Measurements from ENCODE around the gene ST14. TPM values are rescaled to one million over a fixed set of nuclear protein-coding genes. Genes with fewer than 3 reads are reported as not detected.
"Not testable (repeated sequence)": the region's sequence is repeated elsewhere in the genome, so short reads cannot be mapped to it uniquely, and the experiment has no call there.

Gene ST14
- total RNA-seq, 1 experiment from 2014 or later: 33.9 TPM

GRCh38 chr11:130244848-130245247, 85.3 kb downstream of the ST14 start:
- ATAC-seq (no peak), DNase-seq (ENCODE audit: low spot score) (no peak)
- no peaks in the 10 kb centered on the region for H3K27me3 Mint-ChIP-seq (ENCODE audit: low read depth)
- POLR2A ChIA-PET: no interaction called here
- no peak overlapping the region for H3K4me3 Mint-ChIP-seq
- peaks cover 3% of the 10 kb centered on the region for H3K36me3 Mint-ChIP-seq
- peaks cover 23% of the 10 kb centered on the region for H3K4me1 Mint-ChIP-seq
- no peaks in the 10 kb centered on the region for H3K9me3 Mint-ChIP-seq
- CTCF ChIA-PET: no interaction called here
- TF ChIP-seq FOXP4 (CRISPR knock-in tag; IDR thresholded peaks at IDR 0.05) (no peak), TCF7 (CRISPR knock-in tag; IDR thresholded peaks at IDR 0.05; ENCODE audit: low read depth) (no peak), ARID4B (CRISPR knock-in tag; IDR thresholded peaks at IDR 0.05; ENCODE audit: borderline replicate concordance) (no peak), ETV6 (CRISPR knock-in tag; IDR thresholded peaks at IDR 0.05) (no peak), TEAD4 (CRISPR knock-in tag; IDR thresholded peaks at IDR 0.05) (no peak), ZMAT4 (CRISPR knock-in tag; IDR thresholded peaks at IDR 0.05) (no peak), ZNF232 (CRISPR knock-in tag; IDR thresholded peaks at IDR 0.05) (no peak), USF2 (CRISPR knock-in tag; IDR thresholded peaks at IDR 0.05) (no peak), AR (CRISPR knock-in tag; IDR thresholded peaks at IDR 0.05) (no peak), ZNF219 (CRISPR knock-in tag; IDR thresholded peaks at IDR 0.05; ENCODE audit: borderline replicate concordance) (no peak), E2F5 (CRISPR knock-in tag; IDR thresholded peaks at IDR 0.05) (no peak), FOXJ3 (CRISPR knock-in tag; IDR thresholded peaks at IDR 0.05; ENCODE audit: borderline replicate concordance) (no peak)
- H3K27ac Mint-ChIP-seq: peak overlapping the region; percentile 58; the same call in 1 of the 2 replicates

GRCh38 chr11:130245375-130245774, 85.8 kb downstream of the ST14 start:
- Mint-ChIP-seq H3K27ac (peak overlapping the region; percentile 58), H3K4me1 (peaks cover 24% of the 10 kb centered on the region)
- H3K36me3 Mint-ChIP-seq; H3K4me3 Mint-ChIP-seq; CTCF ChIA-PET; ATAC-seq; POLR2A ChIA-PET; H3K27me3 Mint-ChIP-seq (ENCODE audit: low read depth); H3K9me3 Mint-ChIP-seq; DNase-seq (ENCODE audit: low spot score): not testable (repeated sequence)
